Fibroblast of upper back skin (primary cell): ENCODE measurements around the gene PPP6R3.
"Not testable (repeated sequence)": the region's sequence is repeated elsewhere in the genome, so short reads cannot be mapped to it uniquely, and the experiment has no call there.

Experiments
- DNase-seq: peaks from one replicate; pipeline ENCODE4 v3.0.0-alpha.2; 2013

Gene PPP6R3

DNA sequence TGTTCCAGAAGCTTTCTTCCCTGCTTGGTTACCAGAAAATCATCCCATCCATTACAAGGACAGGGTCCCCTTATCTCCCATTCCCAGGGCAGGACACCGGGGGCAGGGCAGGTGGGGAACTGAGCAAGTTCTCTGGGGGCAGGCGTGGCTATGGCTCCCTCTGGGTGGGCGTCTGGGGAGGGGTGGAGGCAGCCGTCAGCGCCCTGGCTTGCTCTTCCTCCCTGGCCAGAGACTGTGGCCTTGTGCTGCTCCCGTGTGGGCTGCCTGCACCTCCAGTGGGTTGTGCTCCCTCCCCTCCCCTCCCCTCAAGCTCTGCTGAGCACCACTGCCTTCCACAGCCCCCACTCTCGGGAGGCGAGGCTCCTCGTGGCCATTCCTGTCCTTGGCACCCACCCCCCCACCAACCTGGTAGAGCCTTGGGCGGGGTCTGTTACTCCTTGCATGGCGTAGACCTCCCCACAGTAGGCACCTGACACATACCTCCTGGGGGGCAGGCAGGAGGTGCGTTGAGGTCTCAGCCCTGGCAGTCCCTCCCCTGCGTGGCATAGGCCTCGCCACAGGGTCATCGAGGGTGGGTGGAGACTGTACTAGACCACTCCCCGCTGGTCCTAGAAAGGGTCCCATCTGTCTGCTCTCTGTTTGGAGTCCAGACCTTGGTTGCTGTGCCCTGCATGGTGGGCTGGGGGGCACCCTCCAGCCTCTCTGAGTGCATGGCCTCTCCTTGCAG is 24.2 kb upstream of the PPP6R3 start:
- no peak for DNase-seq

DNA sequence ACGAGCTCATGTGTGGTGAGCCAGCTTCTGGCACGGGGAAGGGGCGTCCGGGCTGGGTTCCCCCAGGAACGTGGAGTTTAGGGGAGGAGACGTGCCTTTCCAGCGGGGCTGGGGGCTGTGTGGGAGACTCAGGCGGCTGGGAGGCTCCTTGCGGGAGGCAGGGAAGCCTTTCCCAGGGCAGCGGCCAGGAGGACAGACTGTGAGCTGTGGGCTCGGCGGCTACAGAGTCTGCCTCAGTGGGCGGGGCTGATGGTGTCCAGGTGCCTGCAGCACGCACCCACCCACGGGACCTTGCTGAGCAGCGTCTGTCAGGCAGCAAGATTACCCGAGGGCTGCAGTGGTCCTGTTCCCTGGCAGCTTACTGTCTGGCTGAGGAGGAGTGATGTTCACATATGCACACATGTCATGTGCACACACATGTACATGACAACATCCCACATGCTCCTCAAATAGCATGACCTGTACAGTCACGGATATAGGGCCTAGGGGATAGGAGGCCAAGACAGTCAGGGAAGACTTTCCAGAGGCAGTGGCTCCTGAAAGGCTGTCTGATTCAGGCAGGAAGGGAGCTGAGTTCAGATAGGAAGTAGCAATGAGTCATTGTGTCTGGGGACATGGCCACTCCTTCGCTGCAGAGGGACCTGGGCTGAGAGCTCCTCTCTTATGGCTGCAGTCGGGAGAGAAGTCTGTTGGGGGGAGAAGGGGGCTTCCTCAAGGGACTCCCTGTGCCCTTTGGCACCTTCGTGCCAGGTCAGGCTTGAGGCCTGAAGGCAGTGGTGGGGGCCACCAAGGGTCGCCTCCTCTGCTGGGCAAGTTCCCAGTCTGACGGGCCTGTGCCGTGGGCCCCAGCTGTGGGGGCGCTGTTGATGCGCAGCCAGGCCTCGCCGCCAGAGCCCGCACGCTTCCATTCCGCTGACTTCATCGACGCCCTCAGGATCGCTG is 23.3 kb upstream of the PPP6R3 start:
- peak; percentile 73 for DNase-seq

GRCh38 chr11:68437927-68438657 is 22.5 kb upstream of the PPP6R3 start:
- no peak for DNase-seq

- DNase-seq: no peak
Measured at GRCh38 chr11:68438658-68439259, 21.8 kb upstream of the PPP6R3 start.

GRCh38 chr11:68439355-68440065 is 21.0 kb upstream of the PPP6R3 start:
- DNase-seq: no peak

GRCh38 chr11:68440224-68440623 is 20.3 kb upstream of the PPP6R3 start:
- DNase-seq: no peak

DNA sequence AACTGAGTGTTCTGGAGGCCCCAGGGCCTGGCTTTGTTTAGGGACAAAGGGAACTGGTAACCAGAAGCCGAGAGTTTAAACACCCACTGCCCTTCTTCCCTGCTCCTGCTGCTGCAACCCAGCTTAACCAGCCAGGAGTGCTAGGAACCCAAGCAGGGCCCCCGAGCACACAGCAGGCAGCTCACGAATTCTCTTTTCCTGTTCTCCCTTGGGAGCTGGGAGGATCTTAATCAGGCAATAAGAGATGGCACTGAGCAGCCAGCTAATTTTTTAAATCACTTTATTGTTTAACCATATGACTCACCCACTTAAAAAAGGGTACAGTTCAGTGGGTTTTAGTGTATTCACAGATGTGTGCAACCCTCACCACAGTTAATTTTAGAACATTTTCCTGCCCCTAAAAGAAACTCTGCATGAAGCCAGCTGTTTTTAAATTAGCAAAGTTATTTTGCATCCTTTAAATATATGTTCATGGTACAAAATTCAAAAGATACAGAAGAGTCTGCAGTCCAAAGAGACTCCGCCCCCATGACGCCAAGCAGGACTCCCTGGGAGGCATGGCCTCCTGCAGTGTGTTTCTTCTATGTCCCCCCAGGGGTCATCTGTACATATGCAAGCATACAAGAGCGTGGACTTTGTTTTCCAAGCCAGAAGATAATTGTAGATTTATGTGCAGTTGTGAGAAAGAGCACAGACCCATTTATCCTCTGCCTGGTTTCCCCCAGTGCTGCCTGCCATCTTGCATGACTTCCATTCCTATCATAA is 18.9 kb upstream of the PPP6R3 start:
- peak; percentile 63 for DNase-seq

DNA sequence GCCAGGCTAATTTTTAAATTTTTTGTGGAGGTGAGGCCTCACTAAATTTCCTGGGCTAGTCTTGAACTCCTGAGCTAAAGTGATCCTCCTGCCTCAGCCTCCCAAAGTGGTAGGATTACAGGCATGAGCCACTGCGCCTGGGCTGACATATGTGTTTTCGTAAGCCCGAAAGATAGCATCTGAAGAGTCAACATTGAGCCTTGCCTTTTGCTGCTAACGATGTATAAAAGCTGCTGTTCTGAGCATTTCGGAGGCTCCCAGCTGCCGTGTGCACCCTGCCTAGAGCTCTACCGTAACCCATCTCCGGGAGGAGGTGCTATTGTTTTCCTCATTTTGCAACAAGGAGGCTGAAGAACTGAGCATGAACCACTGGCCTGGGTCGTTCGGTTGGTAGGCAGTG is 18.1 kb upstream of the PPP6R3 start:
- DNase-seq: no peak

- DNase-seq: no peak
Measured at GRCh38 chr11:68444566-68444965, 16.0 kb upstream of the PPP6R3 start.

- DNase-seq: no peak
Measured at GRCh38 chr11:68445531-68446035, 15.0 kb upstream of the PPP6R3 start.

- no peak for DNase-seq
Measured at GRCh38 chr11:68446046-68446725, 14.4 kb upstream of the PPP6R3 start.

- peak; percentile 64 for DNase-seq
Measured at GRCh38 chr11:68447015-68447801, 13.3 kb upstream of the PPP6R3 start.

- DNase-seq: not testable (repeated sequence)
Measured at GRCh38 chr11:68447914-68448313, 12.6 kb upstream of the PPP6R3 start.

GRCh38 chr11:68448604-68449011 is 11.9 kb upstream of the PPP6R3 start:
- DNase-seq: no peak

- no peak for DNase-seq
Measured at GRCh38 chr11:68449951-68450350, 10.6 kb upstream of the PPP6R3 start.

DNA sequence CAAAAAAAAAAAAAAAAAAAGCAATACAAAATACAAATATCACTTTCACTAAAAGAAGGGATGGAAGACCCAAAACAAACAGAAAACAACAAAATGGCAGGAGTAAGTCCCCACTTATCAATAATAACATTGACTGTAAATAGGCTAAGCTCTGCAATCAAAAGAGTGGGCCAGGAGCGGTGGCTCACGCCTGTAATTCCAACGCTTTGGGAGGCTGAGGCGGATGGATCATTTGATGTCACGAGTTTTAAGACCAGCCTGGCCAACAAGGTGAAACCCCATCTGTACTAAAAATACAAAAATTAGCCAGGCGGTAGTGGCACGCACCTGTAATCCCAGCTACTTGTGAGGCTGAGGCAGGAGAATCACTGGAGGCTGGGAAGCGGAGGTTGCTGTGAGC is 9.8 kb upstream of the PPP6R3 start:
- no peak for DNase-seq

DNA sequence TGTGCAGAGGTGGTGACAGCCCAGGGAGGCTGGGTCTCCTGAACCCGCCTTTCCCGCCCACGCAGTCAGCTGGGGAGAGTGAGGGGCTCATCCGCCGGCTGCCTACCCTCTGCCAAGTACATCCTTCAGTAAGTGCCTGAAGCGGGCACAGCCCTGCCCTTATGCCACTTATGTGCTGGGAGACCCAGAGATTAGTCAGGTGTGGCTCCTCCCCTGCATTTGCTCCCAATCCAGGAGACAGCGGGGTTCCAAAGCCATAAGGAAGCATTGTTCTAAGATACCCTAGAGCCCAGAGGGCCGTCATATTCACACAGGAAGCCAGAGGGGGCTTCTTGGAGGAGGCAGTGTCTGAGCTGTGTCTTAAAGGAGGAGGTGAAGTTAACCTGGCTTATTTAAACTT is 5.8 kb upstream of the PPP6R3 start:
- DNase-seq: no peak

GRCh38 chr11:68455485-68455884 is 5.1 kb upstream of the PPP6R3 start:
- no peak for DNase-seq

DNA sequence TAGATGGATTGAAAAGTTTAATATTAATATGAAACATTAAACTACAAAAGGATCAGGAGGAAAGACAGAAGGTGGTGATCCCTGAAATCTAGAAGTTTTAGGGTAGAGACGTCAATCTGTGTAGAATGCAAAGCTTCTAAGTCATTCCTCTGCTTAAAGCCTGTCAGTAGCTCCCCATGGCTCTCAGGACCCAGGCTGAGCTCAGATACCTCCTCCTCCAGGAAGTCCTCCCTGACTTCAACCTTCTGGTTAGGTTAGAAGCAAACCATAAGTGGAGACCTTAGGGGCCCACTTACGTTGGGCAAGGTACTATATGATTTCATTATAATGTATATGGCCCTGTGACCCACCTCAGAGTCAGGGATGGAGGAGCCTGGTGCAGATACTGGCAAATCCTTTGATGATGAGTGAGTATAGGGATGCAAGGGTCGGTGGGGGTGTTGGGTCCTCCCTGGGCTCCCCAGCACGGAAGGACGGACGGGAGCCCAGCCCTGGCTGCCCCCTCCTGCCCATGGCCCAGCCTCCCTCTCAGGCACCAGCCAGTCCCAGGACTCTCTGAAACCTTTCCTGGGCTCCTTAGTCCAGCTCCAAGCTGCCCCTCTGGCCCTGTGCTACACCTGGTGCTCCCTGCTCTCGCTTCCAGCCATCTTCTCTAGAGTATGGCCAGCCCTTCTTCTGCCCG is 3.2 kb upstream of the PPP6R3 start:
- no peak for DNase-seq
